Measurements from ENCODE around the gene ARMC7. TPM values are rescaled to one million over a fixed set of nuclear protein-coding genes. Genes with fewer than 3 reads are reported as not detected.

ARMC7 gene
- total RNA-seq, 2 experiments from 2014 or later, result 5.4 TPM

DNA sequence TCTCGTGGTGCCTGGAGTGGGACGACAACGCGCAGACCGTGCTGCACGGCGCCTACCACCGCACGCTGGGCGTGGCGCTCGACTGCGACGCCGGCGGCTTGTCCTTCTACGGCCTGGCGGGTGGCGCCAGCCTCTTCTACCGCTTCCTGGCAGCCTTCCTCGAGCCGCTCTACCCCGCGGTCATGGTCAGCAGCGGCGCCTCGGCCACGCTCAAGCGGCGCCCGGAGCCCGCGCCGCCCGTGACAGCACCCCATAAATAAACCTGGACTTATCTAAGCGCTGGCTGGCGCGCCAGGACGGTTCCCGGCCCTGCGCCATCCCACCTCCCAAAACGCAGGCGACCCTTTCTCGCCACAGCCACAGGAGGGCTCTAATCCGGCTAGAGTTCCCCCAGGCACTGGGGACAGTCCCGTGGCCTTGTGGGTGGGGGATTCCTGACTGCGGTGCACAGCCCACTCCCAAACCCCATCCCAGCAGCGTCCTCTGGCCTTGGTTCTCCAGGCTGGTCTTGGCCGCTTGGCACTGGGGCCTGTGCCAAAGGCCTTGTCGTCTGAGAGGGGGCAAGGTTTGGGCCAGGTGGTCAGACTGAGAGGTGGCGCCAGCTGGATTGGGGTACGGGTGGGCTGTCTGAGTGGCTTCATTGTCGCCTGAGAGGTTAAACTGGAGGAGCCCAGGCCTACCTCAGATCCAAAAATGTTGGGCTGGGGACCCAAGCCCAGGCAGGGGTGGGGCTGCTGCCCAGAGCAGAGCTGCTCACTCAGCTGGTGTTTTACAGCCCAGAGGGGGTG lies 32.1 kb upstream of the ARMC7 start:
- CTCF ChIA-PET, result interaction anchor here (0.7 to 2.3 kb wide), 9 partner anchors 10 to 116 kb away, joined by 3 to 9 read pairs (median 4); partner anchors contain the start of gene SLC16A5
- POLR2A ChIA-PET, result interaction anchor here (0.8 to 1.5 kb wide), 2 partner anchors 36 to 77 kb away, joined by 3 to 4 read pairs; no protein-coding TSS in a partner anchor

DNA sequence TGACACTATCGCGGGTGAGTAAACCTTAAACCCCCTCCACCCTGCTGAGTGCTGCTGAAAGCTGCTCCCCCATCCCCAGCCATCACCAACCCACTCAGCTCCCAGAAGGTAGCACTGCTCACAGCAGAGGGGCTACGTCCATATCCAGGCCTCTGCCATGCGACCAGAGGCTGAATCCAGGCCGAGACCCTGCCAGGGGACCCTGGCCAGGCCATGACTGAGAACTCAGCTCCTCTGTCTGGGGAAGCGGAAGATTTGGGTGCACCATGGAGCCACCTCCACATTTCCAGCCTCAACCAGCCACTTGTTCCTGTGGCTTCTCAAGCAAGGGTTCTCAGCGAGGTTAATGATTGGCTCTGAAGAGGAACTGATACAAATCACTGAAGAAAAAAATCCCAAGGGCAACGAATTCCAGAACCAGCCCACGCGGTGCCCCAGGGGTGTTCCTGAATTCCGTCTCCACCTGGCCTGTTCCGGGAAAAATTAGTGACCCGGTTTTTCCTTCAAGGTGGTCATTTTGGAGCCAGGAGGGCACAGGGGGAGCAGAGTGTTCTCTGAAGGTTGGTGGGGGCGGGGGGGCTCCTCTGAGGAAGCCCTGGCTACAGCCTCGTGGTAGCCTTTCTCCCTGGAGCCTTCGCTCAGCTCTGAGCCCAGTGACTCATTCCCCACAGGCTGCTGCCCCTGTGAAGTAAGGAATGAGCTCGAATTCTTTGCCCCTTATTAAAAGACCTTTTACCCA lies 31.3 kb upstream of the ARMC7 start:
- peak; percentile 41 for DNase-seq
- ChIA-PET CTCF (interaction anchor here (0.7 to 2.3 kb wide), 7 partner anchors 10 to 117 kb away, joined by 3 to 9 read pairs (median 4); partner anchors contain the start of gene SLC16A5), POLR2A (interaction anchor here (0.5 to 1.0 kb wide), 4 partner anchors 9 to 927 kb away, joined by 3 to 4 read pairs (median 3); partner anchors contain the start of gene SLC16A5)
- Mint-ChIP-seq H3K27me3 (peaks cover 3% of the 10 kb centered on the region), H3K9me3 (no peaks in the 10 kb centered on the region), H3K36me3 (ENCODE audit: low read depth) (no peaks in the 10 kb centered on the region), H3K27ac (no peak overlapping the region), H3K4me1 (ENCODE audit: low read depth) (peaks cover 24% of the 10 kb centered on the region), H3K4me3 (peak overlapping the region; percentile 59)
- TF ChIP-seq, protein P1, sequence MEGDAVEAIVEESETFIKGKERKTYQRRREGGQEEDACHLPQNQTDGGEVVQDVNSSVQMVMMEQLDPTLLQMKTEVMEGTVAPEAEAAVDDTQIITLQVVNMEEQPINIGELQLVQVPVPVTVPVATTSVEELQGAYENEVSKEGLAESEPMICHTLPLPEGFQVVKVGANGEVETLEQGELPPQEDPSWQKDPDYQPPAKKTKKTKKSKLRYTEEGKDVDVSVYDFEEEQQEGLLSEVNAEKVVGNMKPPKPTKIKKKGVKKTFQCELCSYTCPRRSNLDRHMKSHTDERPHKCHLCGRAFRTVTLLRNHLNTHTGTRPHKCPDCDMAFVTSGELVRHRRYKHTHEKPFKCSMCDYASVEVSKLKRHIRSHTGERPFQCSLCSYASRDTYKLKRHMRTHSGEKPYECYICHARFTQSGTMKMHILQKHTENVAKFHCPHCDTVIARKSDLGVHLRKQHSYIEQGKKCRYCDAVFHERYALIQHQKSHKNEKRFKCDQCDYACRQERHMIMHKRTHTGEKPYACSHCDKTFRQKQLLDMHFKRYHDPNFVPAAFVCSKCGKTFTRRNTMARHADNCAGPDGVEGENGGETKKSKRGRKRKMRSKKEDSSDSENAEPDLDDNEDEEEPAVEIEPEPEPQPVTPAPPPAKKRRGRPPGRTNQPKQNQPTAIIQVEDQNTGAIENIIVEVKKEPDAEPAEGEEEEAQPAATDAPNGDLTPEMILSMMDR (IDR thresholded peaks at IDR 0.05), result no peak
- peak; percentile 56 for ATAC-seq
- intact Hi-C loops (cut with micrococcal nuclease), result no loop called here

More for the DNA sequence above, 32.1 kb upstream of the ARMC7 start:
- Mint-ChIP-seq H3K27me3 (peaks cover 3% of the 10 kb centered on the region), H3K4me3 (peak overlapping the region; percentile 59), H3K4me1 (ENCODE audit: low read depth) (peaks cover 24% of the 10 kb centered on the region), H3K27ac (peak overlapping the region; percentile 38), H3K9me3 (no peaks in the 10 kb centered on the region), H3K36me3 (ENCODE audit: low read depth) (no peaks in the 10 kb centered on the region)
- intact Hi-C loops (cut with micrococcal nuclease), result no loop called here
- TF ChIP-seq, protein P1 (IDR thresholded peaks at IDR 0.05), result peak; percentile 17
- ATAC-seq, result peak; percentile 75
- peak; percentile 60 for DNase-seq

DNA sequence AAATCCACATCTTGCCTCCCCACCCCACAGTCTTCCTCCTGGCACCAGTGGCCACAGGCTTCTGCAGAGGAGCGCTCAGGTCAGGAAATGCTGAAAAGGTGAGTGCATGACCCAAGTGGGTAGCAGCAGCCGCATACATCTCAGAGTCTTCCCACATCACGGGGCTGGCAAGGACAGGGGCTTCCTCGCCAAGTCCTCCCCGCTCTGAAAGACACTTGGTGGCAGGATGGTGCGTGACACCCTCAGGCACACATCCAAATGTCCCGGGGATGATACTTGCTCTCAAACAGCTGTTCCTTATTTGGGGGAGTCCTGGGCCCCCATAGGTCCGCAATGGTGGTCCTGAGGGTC lies 30.8 kb upstream of the ARMC7 start:
- H3K4me3 Mint-ChIP-seq, result no peak overlapping the region
- H3K27me3 Mint-ChIP-seq, result peaks cover 3% of the 10 kb centered on the region
- DNase-seq (no peak), ATAC-seq (no peak)
- H3K4me1 Mint-ChIP-seq (ENCODE audit: low read depth), result peaks cover 27% of the 10 kb centered on the region
- H3K36me3 Mint-ChIP-seq (ENCODE audit: low read depth), result no peaks in the 10 kb centered on the region
- CTCF ChIA-PET, result interaction anchor here (1.0 to 2.3 kb wide), 5 partner anchors 9 to 117 kb away, joined by 3 to 9 read pairs (median 7); partner anchors contain the start of gene SLC16A5
- POLR2A ChIA-PET, result interaction anchor here (0.5 to 1.0 kb wide), 3 partner anchors 9 to 927 kb away, joined by 3 to 4 read pairs (median 3); partner anchors contain the start of gene SLC16A5
- TF ChIP-seq, protein P1 (IDR thresholded peaks at IDR 0.05), result no peak
- intact Hi-C loops (cut with micrococcal nuclease), result no loop called here
- no peak overlapping the region for H3K27ac Mint-ChIP-seq
- H3K9me3 Mint-ChIP-seq, result no peaks in the 10 kb centered on the region

DNA sequence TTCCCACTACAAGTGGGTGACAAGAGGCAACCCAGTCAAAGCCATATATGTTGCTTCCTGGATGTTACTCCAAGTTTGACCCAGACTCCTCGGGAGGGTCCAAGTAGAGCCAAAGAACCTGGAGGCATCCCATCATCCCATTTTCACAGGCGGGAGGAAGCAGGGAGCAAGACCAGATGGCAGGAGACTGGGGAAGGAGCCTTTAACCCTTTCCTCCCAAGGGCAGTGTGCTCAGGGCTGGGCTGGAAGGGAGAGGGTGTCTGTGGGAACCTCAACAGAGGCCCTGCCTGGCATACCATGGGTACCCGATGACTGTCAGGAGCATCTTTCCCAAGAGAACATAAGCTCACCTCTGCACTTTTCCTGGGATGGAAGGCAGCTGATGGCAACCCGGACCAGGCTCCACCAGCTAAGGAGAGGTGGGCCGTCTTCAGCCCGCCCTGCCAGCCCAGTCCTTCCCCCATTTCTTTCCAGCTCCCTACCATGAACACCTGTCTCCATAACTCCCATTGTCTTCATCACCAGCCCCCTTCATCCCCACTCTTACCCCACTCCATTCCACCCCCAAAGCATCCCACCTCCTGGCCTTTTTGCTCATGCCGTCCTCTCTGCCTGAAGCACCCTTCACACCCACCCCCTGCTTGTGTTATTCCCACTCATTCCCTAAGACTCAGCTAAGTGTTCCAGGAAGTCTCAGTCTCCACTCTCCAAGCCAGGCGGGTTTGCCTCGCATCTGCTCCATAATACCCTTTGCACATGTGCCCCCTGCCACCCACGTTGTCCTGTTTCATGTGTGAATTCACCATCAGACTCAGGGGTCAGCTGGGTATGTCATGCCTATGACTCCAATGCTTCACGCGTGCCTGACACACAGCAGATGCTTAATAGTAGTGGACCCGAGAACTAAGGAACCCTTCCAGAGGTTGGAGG lies 27.9 kb upstream of the ARMC7 start:
- no peak for DNase-seq
- ChIA-PET CTCF (interaction anchor here (1.0 to 1.6 kb wide), 6 partner anchors 22 to 341 kb away, joined by 3 to 8 read pairs (median 3); no protein-coding TSS in a partner anchor), POLR2A (no interaction called here)
- H3K36me3 Mint-ChIP-seq (ENCODE audit: low read depth), result no peaks in the 10 kb centered on the region
- H3K4me3 Mint-ChIP-seq, result no peak overlapping the region
- no peaks in the 10 kb centered on the region for H3K9me3 Mint-ChIP-seq
- peaks cover 3% of the 10 kb centered on the region for H3K27me3 Mint-ChIP-seq
- intact Hi-C loops (cut with micrococcal nuclease), result no loop called here
- no peak for ATAC-seq
- TF ChIP-seq, protein P1 (IDR thresholded peaks at IDR 0.05), result no peak
- no peak overlapping the region for H3K27ac Mint-ChIP-seq
- H3K4me1 Mint-ChIP-seq (ENCODE audit: low read depth), result peaks cover 36% of the 10 kb centered on the region

Measured in activated CD8-positive, alpha-beta T cell treated with anti-CD3 and anti-CD28 coated beads for 36 hours (primary cell).